ENCODE measurements around the gene CCL28.

The CCL28 gene

DNA sequence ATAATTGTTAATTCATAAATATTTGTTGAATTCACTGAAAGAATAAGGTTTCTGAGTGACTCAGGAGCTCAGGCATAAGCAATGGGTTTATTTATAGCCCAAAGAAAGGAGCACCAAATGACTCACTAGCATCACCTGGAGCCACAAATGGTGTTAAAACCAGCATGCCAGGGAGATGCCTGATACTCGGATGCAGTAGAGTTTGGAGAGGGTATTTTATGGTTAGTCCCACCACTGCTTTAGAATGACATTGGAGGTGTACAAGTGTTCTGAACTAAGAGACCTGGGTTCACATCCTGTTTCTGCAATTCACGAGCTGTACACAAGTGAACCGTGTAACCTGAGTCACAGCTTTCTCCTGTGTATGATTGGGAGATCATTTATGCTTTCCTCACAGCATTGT lies 25.2 kb downstream of the CCL28 start:
- Histone ChIP-seq H3K27me3 (ENCODE audit: insufficient read depth, poor library complexity, severe bottlenecking) (no peaks in the 10 kb centered on the region), H3K27ac (replicated peaks) (no peak overlapping the region), H3K4me3 (replicated peaks; ENCODE audit: insufficient read depth, low read length) (no peak overlapping the region)
- no peak for DNase-seq (ENCODE audit: low read depth in 1 of 2, low spot score in 1 of 2)
- TF ChIP-seq, protein P1, sequence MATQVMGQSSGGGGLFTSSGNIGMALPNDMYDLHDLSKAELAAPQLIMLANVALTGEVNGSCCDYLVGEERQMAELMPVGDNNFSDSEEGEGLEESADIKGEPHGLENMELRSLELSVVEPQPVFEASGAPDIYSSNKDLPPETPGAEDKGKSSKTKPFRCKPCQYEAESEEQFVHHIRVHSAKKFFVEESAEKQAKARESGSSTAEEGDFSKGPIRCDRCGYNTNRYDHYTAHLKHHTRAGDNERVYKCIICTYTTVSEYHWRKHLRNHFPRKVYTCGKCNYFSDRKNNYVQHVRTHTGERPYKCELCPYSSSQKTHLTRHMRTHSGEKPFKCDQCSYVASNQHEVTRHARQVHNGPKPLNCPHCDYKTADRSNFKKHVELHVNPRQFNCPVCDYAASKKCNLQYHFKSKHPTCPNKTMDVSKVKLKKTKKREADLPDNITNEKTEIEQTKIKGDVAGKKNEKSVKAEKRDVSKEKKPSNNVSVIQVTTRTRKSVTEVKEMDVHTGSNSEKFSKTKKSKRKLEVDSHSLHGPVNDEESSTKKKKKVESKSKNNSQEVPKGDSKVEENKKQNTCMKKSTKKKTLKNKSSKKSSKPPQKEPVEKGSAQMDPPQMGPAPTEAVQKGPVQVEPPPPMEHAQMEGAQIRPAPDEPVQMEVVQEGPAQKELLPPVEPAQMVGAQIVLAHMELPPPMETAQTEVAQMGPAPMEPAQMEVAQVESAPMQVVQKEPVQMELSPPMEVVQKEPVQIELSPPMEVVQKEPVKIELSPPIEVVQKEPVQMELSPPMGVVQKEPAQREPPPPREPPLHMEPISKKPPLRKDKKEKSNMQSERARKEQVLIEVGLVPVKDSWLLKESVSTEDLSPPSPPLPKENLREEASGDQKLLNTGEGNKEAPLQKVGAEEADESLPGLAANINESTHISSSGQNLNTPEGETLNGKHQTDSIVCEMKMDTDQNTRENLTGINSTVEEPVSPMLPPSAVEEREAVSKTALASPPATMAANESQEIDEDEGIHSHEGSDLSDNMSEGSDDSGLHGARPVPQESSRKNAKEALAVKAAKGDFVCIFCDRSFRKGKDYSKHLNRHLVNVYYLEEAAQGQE (IDR thresholded peaks at IDR 0.05; ENCODE audit: insufficient replicate concordance, low read depth) = no peak
- TF ChIP-seq GABPA (IDR thresholded peaks at IDR 0.05; ENCODE audit: low read depth) (no peak), SPI1 (IDR thresholded peaks at IDR 0.05; ENCODE audit: borderline replicate concordance, low read depth) (no peak), POLR2AphosphoS5 (IDR thresholded peaks at IDR 0.05; ENCODE audit: low read depth) (no peak)
- TF ChIP-seq, protein P2, sequence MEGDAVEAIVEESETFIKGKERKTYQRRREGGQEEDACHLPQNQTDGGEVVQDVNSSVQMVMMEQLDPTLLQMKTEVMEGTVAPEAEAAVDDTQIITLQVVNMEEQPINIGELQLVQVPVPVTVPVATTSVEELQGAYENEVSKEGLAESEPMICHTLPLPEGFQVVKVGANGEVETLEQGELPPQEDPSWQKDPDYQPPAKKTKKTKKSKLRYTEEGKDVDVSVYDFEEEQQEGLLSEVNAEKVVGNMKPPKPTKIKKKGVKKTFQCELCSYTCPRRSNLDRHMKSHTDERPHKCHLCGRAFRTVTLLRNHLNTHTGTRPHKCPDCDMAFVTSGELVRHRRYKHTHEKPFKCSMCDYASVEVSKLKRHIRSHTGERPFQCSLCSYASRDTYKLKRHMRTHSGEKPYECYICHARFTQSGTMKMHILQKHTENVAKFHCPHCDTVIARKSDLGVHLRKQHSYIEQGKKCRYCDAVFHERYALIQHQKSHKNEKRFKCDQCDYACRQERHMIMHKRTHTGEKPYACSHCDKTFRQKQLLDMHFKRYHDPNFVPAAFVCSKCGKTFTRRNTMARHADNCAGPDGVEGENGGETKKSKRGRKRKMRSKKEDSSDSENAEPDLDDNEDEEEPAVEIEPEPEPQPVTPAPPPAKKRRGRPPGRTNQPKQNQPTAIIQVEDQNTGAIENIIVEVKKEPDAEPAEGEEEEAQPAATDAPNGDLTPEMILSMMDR (IDR thresholded peaks at IDR 0.05; ENCODE audit: insufficient read depth, low read length) = no peak

DNA sequence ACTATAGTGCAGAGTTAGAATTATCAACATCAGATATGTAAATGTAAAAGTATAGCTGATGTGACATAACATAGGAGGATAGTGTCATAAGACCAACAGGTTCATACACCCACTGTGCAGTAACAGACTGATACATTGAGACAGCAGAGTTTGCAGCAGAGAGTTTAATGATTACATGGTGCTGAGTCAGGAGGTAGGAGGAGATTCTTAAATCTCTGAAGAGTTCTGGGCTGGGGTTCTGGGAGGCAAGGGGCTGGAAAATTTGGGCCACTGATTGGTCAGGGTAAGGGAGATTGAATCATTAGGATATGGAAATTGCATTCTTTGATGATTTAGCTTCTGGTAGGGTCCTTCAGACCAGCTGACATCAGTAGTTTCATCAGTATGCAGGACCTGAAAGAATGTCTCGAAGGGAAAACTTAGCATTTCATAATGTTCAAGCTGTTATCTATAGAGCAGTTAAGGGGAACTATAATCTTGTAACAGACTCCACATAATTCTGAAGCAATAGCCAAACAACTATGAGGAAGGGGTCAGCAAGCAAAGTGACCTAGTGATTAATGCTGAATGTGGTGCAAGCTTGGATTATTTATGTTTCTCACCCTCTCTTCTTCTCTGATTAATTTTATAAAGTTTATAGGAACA lies 35.6 kb downstream of the CCL28 start:
- Histone ChIP-seq H3K4me3 (replicated peaks; ENCODE audit: insufficient read depth, low read length) (no peak overlapping the region), H3K27ac (replicated peaks) (0 out of 2 replicates have a peak overlapping the region, but pooled peaks have one; percentile 11), H3K27me3 (ENCODE audit: insufficient read depth, poor library complexity, severe bottlenecking) (no peaks in the 10 kb centered on the region)
- peak; percentile 16 to 28 for DNase-seq (ENCODE audit: low read depth in 1 of 2, low spot score in 1 of 2)
- TF ChIP-seq POLR2AphosphoS5 (IDR thresholded peaks at IDR 0.05; ENCODE audit: low read depth) (no peak), SPI1 (IDR thresholded peaks at IDR 0.05; ENCODE audit: borderline replicate concordance, low read depth) (no peak), GABPA (IDR thresholded peaks at IDR 0.05; ENCODE audit: low read depth) (no peak)
- TF ChIP-seq, protein P1 (IDR thresholded peaks at IDR 0.05; ENCODE audit: insufficient replicate concordance, low read depth) = no peak
- TF ChIP-seq, protein P2 (IDR thresholded peaks at IDR 0.05; ENCODE audit: insufficient read depth, low read length) = no peak

DNA sequence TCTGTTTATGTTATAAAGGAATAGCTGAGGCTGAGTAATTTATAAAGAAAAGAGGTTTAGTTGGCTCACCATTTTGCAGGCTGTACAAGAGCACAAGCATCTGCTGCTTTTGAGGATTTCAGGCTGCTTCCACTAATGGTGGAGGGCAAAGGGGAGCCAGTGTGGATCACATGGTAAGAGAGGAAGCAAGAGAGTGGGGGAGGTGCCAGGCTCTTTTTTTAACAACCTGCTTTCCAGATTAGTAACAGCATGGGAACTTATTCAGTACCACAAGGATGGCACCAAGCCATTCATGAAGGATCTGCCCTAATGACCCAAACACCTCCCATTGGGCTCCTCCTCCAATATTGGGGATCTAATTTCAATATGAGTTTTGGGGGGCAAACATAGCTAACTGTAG lies 40.4 kb downstream of the CCL28 start:
- Histone ChIP-seq H3K27me3 (ENCODE audit: insufficient read depth, poor library complexity, severe bottlenecking) (no peaks in the 10 kb centered on the region), H3K27ac (replicated peaks) (no peak overlapping the region), H3K4me3 (replicated peaks; ENCODE audit: insufficient read depth, low read length) (no peak overlapping the region)
- peak in 1 of 2 experiments; percentile 29 for DNase-seq (ENCODE audit: low read depth in 1 of 2, low spot score in 1 of 2)
- TF ChIP-seq, protein P2 (IDR thresholded peaks at IDR 0.05; ENCODE audit: insufficient read depth, low read length) = no peak
- TF ChIP-seq, protein P1 (IDR thresholded peaks at IDR 0.05; ENCODE audit: insufficient replicate concordance, low read depth) = no peak
- TF ChIP-seq POLR2AphosphoS5 (IDR thresholded peaks at IDR 0.05; ENCODE audit: low read depth) = no peak
